Left cardiac atrium (tissue), 4 donors: ENCODE data around the gene MAP2K1. TPM values are rescaled to one million over a fixed set of nuclear protein-coding genes. Genes with fewer than 3 reads are reported as not detected.
"Not testable (repeated sequence)": the region's sequence is repeated elsewhere in the genome, so short reads cannot be mapped to it uniquely, and the experiment has no call there.

Experiments
- ATAC-seq, 2 donors: fragments of 200-7000 bp; cut with Tn5 transposase; one replicate each; pipeline ENCODE4 v1.9.1; 2020; ENCODE audit warnings: mild to moderate bottlenecking in 2 of 2, moderate library complexity in 2 of 2
- DNase-seq: peaks from one replicate; pipeline ENCODE4 v3.0.0-alpha.2; 2020
- intact Hi-C, 2 donors: fragments of 100-400 bp; cut with DNase I; formaldehyde crosslinking; loops; one replicate each; pipeline versions ENCODE4 v1.14.1 to v1.15.1; 2022 to 2023
- total RNA-seq, 2 donors: library from RNA; stranded (reverse); fragmentation: NEBNext Ultra II Directional; extraction: Animal tissue kit (Norgen Biotek cat#: 25700); gene quantifications; one replicate each; pipeline ENCODE4 v1.2.1, GENCODE V29; 2021
- donor health status: DM: no; HTN: yes; CAD: no.
- donor health status: DM: no; HTN: yes; CAD: no; lungs with severe emphysema.
- donor health status: DM: yes; HTN: yes; CAD: no.
- donor health status: Dilated cardiomyopathy.

The MAP2K1 gene
- total RNA-seq, 2 donors from 2014 or later = 40.3 to 52.3 TPM

GRCh38 chr15:66461917-66462316 is 75.2 kb downstream of the MAP2K1 start:
- DNase-seq (no peak), ATAC-seq (no peak)
- intact Hi-C loops = no loop called here

- ATAC-seq (peak; percentile 44 to 57), DNase-seq (no peak)
- intact Hi-C loops = no loop called here
Observed at GRCh38 chr15:66462627-66463026, 75.9 kb downstream of the MAP2K1 start.

- intact Hi-C loops = loop anchor here in 1 of 2 donors (5.0 kb wide), 1 partner anchor 48 kb away; no protein-coding TSS in a partner anchor
- not testable (repeated sequence) for ATAC-seq, DNase-seq
Observed at GRCh38 chr15:66465294-66465693, 78.6 kb downstream of the MAP2K1 start.

- not testable (repeated sequence) for DNase-seq, ATAC-seq
- intact Hi-C loops = loop anchor here in 1 of 2 donors (5.0 kb wide), 1 partner anchor 50 kb away; no protein-coding TSS in a partner anchor
Observed at GRCh38 chr15:66467162-66468040, 80.7 kb downstream of the MAP2K1 start.

GRCh38 chr15:66470825-66471224 is 84.1 kb downstream of the MAP2K1 start:
- intact Hi-C loops, DNase-seq, ATAC-seq: not testable (repeated sequence)

GRCh38 chr15:66472176-66472999 is 85.7 kb downstream of the MAP2K1 start:
- intact Hi-C loops = no loop called here
- no peak for DNase-seq
- ATAC-seq = peak; percentile 61 to 65

- intact Hi-C loops = no loop called here
Observed at GRCh38 chr15:66474135-66474534, 87.4 kb downstream of the MAP2K1 start.

GRCh38 chr15:66474963-66475362 is 88.3 kb downstream of the MAP2K1 start:
- ATAC-seq (no peak), DNase-seq (no peak)
- intact Hi-C loops = no loop called here

More at GRCh38 chr15:66474135-66474534, 87.4 kb downstream of the MAP2K1 start:
- DNase-seq (no peak), ATAC-seq (no peak)

GRCh38 chr15:66476535-66476934 is 89.8 kb downstream of the MAP2K1 start:
- intact Hi-C loops = no loop called here
- ATAC-seq = no peak
- DNase-seq = no peak

- DNase-seq (no peak), ATAC-seq (no peak)
- intact Hi-C loops = no loop called here
Observed at GRCh38 chr15:66477011-66477410, 90.3 kb downstream of the MAP2K1 start.

GRCh38 chr15:66480267-66480666 is 93.6 kb downstream of the MAP2K1 start:
- intact Hi-C loops = no loop called here
- ATAC-seq (no peak), DNase-seq (no peak)

- ATAC-seq = no peak
- no peak for DNase-seq
- intact Hi-C loops = no loop called here
Observed at GRCh38 chr15:66481107-66481856, 94.6 kb downstream of the MAP2K1 start.

- no peak for DNase-seq
- intact Hi-C loops = no loop called here
- ATAC-seq = peak in 1 of 2 donors; percentile 26
Observed at GRCh38 chr15:66482539-66482938, 95.8 kb downstream of the MAP2K1 start.

- intact Hi-C loops = no loop called here
- DNase-seq (no peak), ATAC-seq (peak; percentile 55 to 72)
Observed at GRCh38 chr15:66483131-66483566, 96.4 kb downstream of the MAP2K1 start.

GRCh38 chr15:66484539-66485112 is 97.9 kb downstream of the MAP2K1 start:
- DNase-seq = no peak
- intact Hi-C loops = no loop called here
- ATAC-seq = no peak

GRCh38 chr15:66486887-66487286 is 100.2 kb downstream of the MAP2K1 start:
- ATAC-seq (no peak), DNase-seq (no peak)
- intact Hi-C loops = no loop called here

GRCh38 chr15:66488525-66488924 is 101.8 kb downstream of the MAP2K1 start:
- intact Hi-C loops = no loop called here
- ATAC-seq (no peak), DNase-seq (no peak)

- intact Hi-C loops = no loop called here
- no peak for DNase-seq
- peak in 1 of 2 donors; percentile 41 for ATAC-seq
Observed at GRCh38 chr15:66489179-66489791, 102.6 kb downstream of the MAP2K1 start.
